HL-60 (cell line): ENCODE data around the gene FHL2.

ENCODE experiments used
- REST ChIP-seq: IDR thresholded peaks from 2 replicates; pipeline ENCODE4 v1.6.1; 2012; ENCODE audit warnings: low read depth; ENCODE audit not compliant: insufficient replicate concordance
- TF ChIP-seq, protein P1 (sequence below): IDR thresholded peaks from one replicate; pipeline ENCODE4 v1.5.1; 2011; ENCODE audit warnings: low read length, control low read depth, inconsistent platforms; ENCODE audit not compliant: insufficient read depth

DNA sequence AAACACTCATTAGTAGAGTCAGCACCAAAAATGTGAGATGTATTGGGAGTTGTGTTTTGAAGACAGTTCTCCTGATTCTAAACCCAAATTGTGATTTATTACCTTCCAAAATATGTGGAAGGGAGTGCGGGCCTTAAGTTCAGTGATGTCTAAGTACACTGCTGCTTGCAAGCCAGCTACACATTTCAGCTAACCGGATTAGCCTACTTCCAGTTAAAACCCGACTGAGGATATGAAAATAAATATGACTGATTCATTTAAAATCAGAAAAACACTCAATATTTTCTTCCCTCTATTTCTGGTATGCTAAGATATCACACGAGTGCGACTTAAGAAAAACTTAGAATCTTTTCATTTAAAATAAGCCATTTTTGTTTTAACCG, 907 bp downstream of the FHL2 start:
- TF ChIP-seq, protein P1, sequence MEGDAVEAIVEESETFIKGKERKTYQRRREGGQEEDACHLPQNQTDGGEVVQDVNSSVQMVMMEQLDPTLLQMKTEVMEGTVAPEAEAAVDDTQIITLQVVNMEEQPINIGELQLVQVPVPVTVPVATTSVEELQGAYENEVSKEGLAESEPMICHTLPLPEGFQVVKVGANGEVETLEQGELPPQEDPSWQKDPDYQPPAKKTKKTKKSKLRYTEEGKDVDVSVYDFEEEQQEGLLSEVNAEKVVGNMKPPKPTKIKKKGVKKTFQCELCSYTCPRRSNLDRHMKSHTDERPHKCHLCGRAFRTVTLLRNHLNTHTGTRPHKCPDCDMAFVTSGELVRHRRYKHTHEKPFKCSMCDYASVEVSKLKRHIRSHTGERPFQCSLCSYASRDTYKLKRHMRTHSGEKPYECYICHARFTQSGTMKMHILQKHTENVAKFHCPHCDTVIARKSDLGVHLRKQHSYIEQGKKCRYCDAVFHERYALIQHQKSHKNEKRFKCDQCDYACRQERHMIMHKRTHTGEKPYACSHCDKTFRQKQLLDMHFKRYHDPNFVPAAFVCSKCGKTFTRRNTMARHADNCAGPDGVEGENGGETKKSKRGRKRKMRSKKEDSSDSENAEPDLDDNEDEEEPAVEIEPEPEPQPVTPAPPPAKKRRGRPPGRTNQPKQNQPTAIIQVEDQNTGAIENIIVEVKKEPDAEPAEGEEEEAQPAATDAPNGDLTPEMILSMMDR, result no peak
- TF ChIP-seq REST, result no peak
